GM21723 (cell line): ENCODE results near the gene PTMS.
A peak's percentile ranks its signal among the peaks of the same experiment; 100 is the strongest.
"Not testable (repeated sequence)": the region's sequence is repeated elsewhere in the genome, so short reads cannot be mapped to it uniquely, and the experiment has no call there.

Experiments used
- ATAC-seq: cut with Tn5 transposase; IDR thresholded peaks from one replicate; pipeline ENCODE4 v1.9.1; 2021; ENCODE audit warnings: mild to moderate bottlenecking, moderate library complexity; ENCODE audit not compliant: unreplicated experiment

The PTMS gene, protein sequence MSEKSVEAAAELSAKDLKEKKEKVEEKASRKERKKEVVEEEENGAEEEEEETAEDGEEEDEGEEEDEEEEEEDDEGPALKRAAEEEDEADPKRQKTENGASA

DNA sequence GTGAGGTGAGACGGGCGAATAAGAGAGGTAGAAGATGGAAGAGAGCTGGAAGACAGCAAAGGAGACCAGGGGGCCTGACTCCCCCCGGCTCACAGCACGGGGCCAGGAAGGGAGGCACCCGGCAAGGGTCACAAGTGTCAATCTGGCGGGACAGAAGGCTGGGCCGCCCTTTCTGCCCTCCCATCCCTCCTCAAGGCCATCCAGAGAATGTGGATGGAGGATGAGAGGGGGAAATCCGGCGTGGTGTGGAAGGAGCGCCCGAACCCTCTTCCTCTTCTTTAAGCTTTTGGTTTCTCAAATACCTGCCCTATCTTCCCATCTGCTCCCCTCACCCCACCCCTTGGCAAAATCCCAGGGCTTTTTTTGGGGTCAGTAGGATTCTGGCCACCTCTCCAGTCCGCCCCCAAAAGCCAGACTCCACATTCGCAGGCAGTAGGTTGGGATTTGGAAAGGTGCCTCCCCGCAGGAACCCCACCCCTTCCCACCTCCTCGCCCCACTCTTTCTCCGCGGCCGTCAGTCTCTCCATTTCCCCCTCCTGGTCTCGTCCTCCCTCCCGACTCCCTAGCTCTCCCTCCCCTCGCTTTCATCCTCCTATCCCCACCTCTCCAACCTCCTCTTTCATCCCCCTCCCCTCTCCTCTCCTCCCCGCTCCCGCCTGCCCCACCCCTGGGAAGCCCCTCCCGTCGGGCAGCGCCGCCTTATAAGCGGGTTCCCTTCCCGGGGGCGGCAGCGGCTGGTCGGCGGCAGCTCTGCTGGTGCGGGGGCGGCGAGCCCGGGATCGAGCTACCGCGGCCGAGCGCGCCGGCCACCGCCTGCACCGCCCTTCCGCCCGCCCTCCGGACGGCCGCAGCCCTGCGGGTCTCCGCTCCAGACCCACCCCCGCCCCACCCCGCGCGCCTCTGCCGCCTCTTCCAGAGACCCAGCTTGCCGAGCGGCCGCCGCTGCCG, at the start of gene PTMS:
Gene PTMS, plus strand, starts transcription at position 730 of the 948 bp plus-strand sequence. CDS start 343 bp downstream, outside the sequence.
- peak; percentile 14 for ATAC-seq

DNA sequence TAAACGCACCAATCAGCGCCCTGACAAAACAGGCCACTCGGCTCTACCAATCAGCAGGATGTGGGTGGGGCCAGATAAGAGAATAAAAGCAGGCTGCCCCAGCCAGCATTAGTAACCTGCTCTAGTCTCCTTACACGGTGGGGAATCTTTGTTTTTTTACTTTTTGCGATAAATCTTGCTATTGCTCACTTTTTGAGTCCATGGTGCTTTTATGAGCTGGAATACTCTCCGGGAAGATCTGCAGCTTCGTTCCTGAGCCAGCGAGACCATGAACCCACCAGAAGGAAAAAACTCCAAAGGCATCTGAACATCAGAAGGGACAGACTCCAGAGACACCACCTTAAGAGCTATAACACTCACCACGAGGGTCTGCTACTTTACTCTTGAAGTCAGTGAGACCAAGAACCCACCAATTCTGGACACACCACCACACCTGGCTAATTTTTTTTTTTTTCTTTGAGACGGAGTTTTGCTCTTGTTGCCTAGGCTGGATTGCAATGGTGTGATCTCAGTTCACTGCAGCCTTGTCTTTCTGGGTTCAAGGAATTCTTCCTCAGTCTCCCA, 49.2 kb upstream of the PTMS start:
- ATAC-seq, result no peak

DNA sequence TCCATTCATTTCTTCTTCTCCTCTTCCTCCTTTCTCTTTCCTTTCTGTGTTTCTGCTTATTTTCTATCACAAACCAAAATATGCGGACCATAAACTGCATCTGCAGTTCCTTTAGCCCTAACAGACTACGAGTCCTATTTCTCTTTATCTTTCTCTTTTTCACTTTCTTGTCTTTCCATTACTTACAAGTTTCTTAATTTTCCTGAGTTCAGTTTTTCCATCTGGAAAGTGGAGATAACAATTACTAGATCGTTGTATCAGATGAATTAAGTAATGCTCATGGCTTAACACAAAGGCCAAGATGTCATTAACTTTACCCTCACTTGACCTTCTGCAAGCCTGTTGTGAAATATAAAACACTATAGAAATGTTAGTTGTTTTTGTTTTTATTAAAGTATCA, 43.3 kb upstream of the PTMS start:
- ATAC-seq, result no peak

DNA sequence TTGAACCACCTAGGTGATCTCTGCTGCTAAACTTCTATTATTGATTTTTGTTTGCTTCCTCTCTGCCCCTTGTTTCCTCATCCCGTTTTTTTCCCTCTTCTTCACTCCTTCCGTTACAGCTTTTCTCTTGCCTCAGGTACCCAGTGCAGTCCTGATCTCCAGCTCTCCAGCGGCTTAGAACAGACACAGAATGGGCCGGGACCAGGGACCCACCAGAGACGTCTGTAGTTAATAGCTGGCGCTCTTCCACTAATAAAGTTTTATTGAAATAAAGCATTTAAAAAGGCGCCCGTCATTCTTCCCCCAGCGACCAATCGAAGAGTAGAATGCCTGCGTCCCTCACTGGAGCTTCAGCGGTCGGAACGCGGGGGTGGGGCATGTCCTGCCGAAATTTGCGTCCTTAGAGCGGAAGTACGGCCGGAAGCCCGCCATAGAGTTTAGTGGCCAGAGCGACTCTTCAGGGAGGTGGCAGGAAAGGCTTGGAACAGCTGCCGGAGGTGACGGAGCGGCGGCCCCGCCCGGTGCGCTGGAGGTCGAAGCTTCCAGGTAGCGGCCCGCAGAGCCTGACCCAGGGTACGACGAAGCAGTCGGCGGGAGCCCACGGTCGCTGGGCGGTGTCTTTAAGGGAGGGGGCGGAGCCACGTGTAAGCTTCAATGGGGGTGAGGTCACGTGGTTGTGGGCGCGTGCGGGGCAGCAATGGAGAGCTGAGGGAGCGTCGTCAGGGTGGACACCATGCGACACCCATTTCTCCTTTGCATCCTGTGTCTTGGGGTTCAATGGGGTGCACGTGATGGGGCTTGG, 42.4 kb upstream of the PTMS start, which contains the start of gene COPS7A:
Gene COPS7A, plus strand, starts transcription at position 440 of the 802 bp plus-strand sequence. CDS start 611 bp downstream, outside the sequence.
- peak; percentile 93 for ATAC-seq

DNA sequence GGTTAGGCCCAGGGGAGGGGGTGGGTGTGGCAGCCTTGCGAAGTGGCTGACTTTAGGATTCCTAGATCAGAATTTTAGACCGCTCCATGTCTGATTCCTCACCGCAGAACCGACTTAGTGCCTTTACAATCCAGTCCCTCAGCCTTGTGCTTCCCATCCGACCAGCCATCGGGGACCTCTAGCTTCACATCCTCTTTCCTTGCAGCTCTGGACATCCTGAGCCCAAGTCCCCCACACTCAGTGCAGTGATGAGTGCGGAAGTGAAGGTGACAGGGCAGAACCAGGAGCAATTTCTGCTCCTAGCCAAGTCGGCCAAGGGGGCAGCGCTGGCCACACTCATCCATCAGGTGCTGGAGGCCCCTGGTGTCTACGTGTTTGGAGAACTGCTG, 41.8 kb upstream of the PTMS start:
- ATAC-seq, result peak; percentile 31

DNA sequence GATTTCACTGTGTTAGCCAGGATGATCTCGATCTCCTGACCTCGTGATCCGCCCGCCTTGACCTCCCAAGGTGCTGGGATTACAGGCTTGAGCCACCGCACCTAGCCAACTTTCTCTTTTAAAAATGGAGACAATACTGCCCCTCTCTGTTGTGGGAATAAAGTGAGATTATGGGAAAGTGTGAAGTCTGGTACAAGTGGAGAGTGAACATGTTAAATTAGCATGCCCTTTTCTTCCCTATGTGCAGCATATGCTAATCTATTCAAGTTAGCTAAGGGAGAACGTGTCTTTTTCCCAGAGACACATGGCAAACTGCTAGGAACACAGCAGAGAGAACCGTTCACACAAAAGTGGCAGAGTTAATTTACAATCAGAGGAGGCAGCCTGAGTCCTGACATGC, 40.8 kb upstream of the PTMS start:
- ATAC-seq, result no peak

DNA sequence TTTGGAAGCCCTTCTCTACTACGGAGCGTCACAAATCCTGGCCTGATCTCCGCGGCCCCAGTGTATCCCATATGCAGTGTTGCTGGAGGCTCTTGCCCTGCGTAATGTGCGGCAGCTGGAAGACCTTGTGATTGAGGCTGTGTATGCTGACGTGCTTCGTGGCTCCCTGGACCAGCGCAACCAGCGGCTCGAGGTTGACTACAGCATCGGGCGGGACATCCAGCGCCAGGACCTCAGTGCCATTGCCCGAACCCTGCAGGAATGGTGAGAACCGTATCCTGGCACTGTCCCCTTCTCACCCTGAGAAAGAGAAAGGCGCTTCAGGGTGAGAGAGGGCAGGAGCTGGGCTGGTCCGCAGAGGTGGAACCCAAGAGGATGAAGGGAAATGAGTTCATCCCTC, 37.0 kb upstream of the PTMS start:
- ATAC-seq, result no peak

DNA sequence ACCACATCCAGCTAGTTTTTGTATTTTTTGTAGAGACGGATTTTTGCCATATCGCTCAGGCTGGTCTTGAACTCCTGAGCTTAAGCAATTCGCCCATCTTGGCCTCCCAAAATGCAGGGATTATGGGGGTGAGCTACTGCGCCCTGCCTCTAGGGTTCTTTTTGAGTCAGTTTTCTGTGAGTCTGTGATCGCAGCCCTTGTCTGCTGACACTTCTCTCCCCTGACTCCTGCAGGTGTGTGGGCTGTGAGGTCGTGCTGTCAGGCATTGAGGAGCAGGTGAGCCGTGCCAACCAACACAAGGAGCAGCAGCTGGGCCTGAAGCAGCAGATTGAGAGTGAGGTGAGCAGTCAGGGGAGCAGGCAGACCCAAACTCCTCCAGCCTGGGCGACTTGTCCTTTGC, 36.0 kb upstream of the PTMS start:
- ATAC-seq, result no peak

DNA sequence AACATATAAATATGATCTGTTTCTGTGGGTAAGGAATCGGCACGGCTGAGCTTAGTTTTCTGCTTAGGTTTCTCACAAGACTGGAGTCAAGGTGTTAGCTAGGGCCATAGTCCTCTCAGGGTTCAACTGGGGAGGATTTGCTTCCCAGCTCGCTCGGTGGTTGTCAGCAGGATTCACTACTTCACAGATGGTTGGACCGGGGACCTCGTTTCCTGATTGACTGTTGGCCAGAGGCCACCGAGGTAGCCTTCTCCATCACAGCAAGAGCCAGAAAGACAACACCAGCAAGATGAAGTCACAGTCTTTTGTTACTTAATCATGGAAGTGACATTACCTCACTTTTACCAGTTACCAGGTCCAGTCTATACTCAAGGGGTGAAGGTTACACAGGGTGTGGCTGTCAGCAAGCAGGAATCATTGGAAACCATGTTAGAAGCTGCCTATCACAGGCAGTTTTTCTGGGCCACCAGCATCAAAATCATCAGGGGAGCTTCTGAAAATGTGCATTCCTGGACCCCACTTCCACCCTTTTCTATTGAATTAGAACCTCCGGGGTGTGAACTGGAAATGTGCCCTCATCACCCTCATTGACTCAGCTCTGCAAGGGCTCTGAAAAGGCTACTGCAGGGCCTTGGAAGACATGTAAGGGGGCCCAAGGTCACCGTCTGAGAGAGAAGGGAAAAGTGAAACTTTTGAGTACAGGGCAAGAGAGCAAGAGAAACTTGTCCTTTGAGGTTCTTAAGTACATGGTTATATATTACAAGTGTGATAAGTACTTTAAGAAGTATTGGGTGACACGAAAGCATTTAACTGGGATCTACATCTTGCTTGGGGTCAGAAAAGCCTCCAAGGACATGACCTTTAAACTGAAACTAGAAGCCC, 31.4 kb upstream of the PTMS start:
- ATAC-seq, result no peak

DNA sequence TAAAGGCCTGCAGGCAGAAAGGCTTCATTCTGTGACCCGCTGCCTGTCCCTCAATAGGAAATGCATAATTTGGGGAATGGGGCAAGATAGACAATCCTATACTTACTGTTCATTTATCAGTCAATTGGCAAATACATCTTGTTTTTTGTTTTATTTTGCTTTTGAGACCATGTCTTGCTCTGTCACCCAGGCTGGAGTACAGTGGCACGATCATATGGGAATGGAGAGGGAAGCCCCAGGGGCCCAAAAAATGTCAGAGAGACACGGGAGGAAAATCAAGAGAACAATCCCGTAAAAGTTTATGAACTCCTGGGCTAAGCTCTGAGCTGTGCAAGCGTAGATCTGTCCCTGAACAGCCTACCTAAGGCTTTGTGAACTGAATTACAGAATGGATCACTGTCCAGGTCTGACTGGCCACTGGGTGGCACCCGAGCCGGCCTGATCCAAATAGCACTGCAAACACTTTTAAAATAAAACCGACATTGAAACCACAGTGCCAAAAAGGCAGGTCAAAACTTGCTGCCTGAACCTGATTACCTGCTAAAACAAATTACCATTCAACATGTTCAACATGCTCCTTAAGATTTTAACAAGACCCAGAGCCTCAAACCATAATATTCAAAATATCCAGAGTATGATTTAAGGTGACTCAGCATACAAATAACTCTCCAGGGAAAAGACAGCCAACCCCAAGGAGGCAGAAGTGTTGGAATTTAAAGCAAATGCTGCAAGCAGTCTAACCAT, 30.5 kb upstream of the PTMS start:
- ATAC-seq, result no peak

DNA sequence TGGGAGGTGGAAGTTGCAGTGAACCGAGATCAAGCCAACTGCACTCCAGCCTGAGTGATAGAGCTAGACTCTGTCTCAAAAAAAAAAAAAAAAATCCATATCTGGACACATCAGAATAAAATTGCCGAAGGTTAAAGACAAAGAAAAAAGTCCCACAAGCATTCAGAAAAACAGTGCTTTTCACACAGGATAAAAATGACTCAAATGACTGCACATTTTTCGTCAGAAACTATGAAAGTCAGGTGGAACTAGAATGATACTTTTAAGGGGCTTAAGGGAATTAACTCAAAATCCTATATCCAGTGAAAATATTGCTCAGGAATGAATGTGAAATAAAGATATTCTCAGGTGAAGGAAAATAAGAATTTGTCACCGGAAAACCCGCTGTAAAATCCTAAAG, 29.4 kb upstream of the PTMS start:
- no peak for ATAC-seq

DNA sequence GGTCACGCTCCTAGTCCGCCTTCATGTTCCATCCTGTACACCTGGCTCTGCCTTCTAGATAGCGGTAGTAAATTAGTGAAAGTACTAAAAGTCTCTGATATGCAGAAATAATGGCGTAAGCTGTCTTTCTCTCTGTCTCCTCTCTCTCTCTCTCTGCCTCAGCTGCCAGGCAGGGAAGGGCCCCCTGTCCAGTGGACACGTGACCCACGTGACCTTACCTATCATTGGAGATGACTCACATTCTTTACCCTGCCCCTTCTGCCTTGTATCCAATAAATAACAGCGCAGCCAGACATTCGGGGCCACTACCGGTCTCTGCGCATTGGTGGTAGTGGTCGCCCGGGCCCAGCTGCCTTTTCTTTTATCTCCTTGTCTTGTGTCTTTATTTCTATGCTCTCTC, 24.1 kb upstream of the PTMS start:
- ATAC-seq, result not testable (repeated sequence)

DNA sequence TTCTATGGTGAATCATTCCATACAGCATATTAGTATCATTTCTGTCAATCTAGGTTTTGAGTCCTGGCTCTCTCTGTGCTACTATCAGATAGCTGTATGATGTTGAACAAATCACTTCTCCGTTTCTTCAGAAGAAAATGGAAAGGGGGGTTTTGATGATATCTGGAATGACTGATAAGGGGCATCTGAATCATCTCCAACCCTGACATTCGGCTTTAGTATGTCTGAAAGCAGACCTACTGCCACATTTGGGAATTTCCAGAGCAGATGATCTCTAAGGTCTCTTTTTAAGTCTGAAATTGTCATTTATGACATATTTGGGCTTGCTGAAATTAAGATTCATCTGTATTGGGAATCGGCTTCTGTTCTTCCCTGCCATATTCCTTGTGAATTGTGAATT, 23.3 kb upstream of the PTMS start:
- ATAC-seq, result no peak

DNA sequence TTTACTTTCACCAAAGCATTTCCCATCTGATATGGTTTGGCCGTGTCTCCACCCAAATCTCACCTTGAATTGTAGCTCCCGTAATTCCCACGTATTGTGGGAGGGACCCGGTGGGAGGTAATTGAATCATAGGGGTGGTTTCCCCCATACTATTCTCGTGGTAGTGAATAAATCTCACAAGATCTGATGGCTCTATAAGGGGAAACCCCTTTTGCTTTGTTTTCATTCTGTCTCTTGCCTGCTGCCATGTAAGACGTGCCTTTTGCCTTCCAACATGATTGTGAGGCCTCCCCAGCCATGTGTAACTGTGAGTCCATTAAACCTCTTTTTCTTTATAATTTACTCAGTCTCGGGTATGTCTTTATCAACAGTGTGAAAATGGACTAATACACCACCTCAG, 22.9 kb upstream of the PTMS start:
- ATAC-seq, result not testable (repeated sequence)

DNA sequence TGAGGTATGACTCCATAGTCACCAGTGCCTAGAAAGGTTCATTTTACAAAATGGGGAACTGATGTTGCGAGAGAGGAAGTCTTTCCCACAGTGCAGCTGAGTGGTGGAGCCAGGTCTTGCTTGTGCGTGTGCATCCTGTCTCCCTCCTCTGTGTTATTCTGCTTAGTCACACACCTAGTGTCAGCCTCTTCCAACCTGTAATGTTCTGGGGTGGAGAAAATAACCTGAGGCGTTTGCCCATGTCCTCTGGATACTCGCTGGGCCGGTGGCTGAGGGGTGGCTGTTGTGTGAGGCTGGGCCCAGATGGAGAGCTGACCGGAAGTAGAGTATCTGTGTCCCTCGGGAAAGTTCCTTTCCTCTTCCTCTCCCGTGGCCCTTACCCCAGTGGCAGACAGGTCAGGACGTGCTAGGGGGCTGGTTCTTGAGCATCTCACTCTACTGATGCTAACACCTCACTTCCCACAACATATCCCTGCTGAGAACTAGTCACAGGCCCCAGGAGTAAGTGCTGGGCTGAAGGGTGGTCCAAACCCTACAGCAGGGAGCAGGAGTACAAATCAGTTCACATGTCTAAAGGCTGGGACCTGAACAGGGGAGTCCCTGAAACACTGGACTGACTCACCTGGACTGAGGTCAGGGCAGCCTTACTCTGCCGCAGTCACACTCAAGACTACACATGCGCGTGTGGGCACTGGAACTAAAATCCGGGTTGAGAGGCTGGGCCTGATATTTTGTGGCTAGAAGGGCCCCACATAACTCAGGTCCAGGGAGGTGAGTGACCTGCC, 20.2 kb upstream of the PTMS start:
- no peak for ATAC-seq

DNA sequence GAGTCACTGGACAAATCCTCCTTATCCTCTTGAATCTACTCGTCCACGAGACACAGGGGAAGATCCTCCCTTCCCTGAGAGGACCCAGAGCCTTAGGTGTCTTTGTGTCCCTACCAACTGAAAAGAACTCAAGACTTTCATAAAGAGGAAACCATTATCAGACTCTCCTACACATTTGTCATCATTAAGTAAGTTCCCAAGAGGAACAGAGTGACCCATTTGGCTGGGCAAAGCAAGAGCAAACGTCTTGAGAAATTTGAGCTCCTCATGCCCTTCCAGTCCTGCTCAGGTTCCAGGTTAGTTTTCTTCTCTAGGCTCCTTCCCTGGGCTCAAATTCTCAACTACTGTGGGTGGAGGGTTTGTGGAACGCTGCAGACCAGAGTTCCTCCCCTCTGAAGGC, 18.9 kb upstream of the PTMS start:
- ATAC-seq, result no peak

DNA sequence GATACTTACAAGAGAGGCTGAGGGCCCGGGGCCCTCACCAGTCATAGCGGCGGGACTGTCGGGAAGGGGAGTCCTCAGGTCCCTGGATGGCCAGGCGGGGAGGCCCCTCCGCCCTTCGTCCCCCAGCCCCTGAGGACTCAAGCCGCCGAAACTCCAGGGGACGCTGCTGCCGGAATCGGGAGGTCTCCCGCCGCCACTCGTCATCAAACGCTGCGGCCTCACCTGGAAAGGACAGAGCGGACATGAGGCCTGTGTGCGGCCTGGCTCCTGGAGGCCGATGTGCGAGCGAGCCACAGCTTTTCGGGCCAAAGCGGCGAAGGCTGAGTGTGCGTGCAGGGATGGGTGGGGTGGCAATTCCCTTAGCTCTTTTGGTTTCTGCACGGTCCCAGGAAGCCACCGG, 17.4 kb upstream of the PTMS start:
- no peak for ATAC-seq

DNA sequence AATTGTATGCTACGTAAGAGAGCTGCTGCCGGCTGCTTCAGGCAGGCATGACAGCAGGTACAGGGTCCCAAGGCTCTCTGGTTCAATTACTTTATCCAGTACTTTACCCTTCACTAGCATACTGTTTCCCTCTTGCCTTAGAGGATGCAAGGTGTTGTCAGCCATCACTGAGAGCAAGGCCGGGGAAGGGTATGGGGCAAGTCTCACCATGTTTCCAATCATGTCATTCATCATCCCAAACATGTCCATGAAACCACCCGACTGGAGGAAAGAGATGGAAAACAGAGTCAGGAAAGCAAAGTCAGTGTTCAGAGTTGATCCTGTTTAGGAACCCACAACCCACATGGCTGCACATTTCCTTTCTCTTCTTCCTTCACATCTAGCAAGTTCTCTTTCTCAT, 15.7 kb upstream of the PTMS start:
- ATAC-seq, result no peak

DNA sequence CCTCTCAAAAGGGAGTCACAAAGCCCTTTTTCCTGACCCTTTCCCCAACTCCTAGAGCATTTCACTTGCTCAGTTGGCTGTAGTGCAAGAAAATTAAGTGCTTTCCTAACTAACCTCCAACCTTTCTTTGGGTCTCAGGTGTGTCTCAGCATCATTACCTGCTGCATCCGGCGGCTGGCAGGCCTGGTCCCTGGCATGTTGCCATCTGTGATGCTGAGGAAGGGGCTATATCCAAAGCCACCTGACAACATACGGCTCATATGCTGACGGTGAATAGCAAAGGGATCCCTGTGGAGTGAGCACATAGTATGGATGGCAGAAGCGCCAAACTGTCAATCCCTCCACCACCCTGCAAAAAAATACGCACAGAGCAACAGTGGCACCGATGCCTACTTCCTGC, 14.4 kb upstream of the PTMS start:
- no peak for ATAC-seq
